ENCODE data around the gene BCL11B.

The BCL11B gene

GRCh38 chr14:99244367-99244901 lies 27.6 kb downstream of the BCL11B start:
- Histone ChIP-seq H3K4me2 (ENCODE audit: low read length) (no peak overlapping the region), H2AFZ (ENCODE audit: low read length) (no peak overlapping the region), H3K27ac (ENCODE audit: low read depth, low read length, poor library complexity, severe bottlenecking) (no peak overlapping the region), H4K20me1 (ENCODE audit: insufficient read depth, low read length) (no peaks in the 10 kb centered on the region), H3K9me3 (ENCODE audit: low read length) (no peaks in the 10 kb centered on the region), H3K36me3 (ENCODE audit: insufficient read depth, low read length) (no peaks in the 10 kb centered on the region), H3K27me3 (ENCODE audit: insufficient read depth, low read length) (no peaks in the 10 kb centered on the region), H3K9ac (ENCODE audit: low read length) (no peak overlapping the region), H3K4me3 (ENCODE audit: low read depth, low read length, poor library complexity, severe bottlenecking) (no peak overlapping the region), H3K4me1 (ENCODE audit: insufficient read depth, low read length, severe bottlenecking) (no peaks in the 10 kb centered on the region), H3F3A (ENCODE audit: insufficient read depth, low read length) (no peaks in the 10 kb centered on the region), H3K79me2 (ENCODE audit: insufficient read depth, low read length) (no peaks in the 10 kb centered on the region), H3K9me2 (ENCODE audit: low read depth, low read length) (no peaks in the 10 kb centered on the region)
- no peak for TF ChIP-seq CTCF (IDR thresholded peaks at IDR 0.05; ENCODE audit: low read length)
- TF ChIP-seq EZH2 (IDR thresholded peaks at IDR 0.05; ENCODE audit: borderline replicate concordance, low read length) = no peak

GRCh38 chr14:99242816-99243721 lies 28.9 kb downstream of the BCL11B start:
- no peaks in the 10 kb centered on the region for H3K27me3 ChIP-seq (ENCODE audit: insufficient read depth, low read length)
- no peaks in the 10 kb centered on the region for H3K36me3 ChIP-seq (ENCODE audit: insufficient read depth, low read length)
- H3K9me2 ChIP-seq (ENCODE audit: low read depth, low read length) = no peaks in the 10 kb centered on the region
- no peak overlapping the region for H3K9ac ChIP-seq (ENCODE audit: low read length)
- H3K27ac ChIP-seq (ENCODE audit: low read depth, low read length, poor library complexity, severe bottlenecking) = no peak overlapping the region
- H3K4me1 ChIP-seq (ENCODE audit: insufficient read depth, low read length, severe bottlenecking) = no peaks in the 10 kb centered on the region
- H3K4me3 ChIP-seq (ENCODE audit: low read depth, low read length, poor library complexity, severe bottlenecking) = no peak overlapping the region
- no peaks in the 10 kb centered on the region for H3K79me2 ChIP-seq (ENCODE audit: insufficient read depth, low read length)
- no peak for TF ChIP-seq EZH2 (IDR thresholded peaks at IDR 0.05; ENCODE audit: borderline replicate concordance, low read length)
- no peak for TF ChIP-seq CTCF (IDR thresholded peaks at IDR 0.05; ENCODE audit: low read length)
- no peaks in the 10 kb centered on the region for H4K20me1 ChIP-seq (ENCODE audit: insufficient read depth, low read length)
- H2AFZ ChIP-seq (ENCODE audit: low read length) = no peak overlapping the region
- no peak overlapping the region for H3K4me2 ChIP-seq (ENCODE audit: low read length)
- no peaks in the 10 kb centered on the region for H3K9me3 ChIP-seq (ENCODE audit: low read length)
- no peaks in the 10 kb centered on the region for H3F3A ChIP-seq (ENCODE audit: insufficient read depth, low read length)

- H3K36me3 ChIP-seq (ENCODE audit: insufficient read depth, low read length) = no peaks in the 10 kb centered on the region
- no peaks in the 10 kb centered on the region for H4K20me1 ChIP-seq (ENCODE audit: insufficient read depth, low read length)
- H3K9me3 ChIP-seq (ENCODE audit: low read length) = no peaks in the 10 kb centered on the region
- no peak overlapping the region for H3K4me3 ChIP-seq (ENCODE audit: low read depth, low read length, poor library complexity, severe bottlenecking)
- no peak overlapping the region for H3K9ac ChIP-seq (ENCODE audit: low read length)
- no peaks in the 10 kb centered on the region for H3F3A ChIP-seq (ENCODE audit: insufficient read depth, low read length)
- no peaks in the 10 kb centered on the region for H3K27me3 ChIP-seq (ENCODE audit: insufficient read depth, low read length)
- no peaks in the 10 kb centered on the region for H3K4me1 ChIP-seq (ENCODE audit: insufficient read depth, low read length, severe bottlenecking)
- H3K4me2 ChIP-seq (ENCODE audit: low read length) = no peak overlapping the region
- no peak overlapping the region for H3K27ac ChIP-seq (ENCODE audit: low read depth, low read length, poor library complexity, severe bottlenecking)
- H3K9me2 ChIP-seq (ENCODE audit: low read depth, low read length) = no peaks in the 10 kb centered on the region
- TF ChIP-seq EZH2 (IDR thresholded peaks at IDR 0.05; ENCODE audit: borderline replicate concordance, low read length) (no peak), CTCF (IDR thresholded peaks at IDR 0.05; ENCODE audit: low read length) (no peak)
- no peaks in the 10 kb centered on the region for H3K79me2 ChIP-seq (ENCODE audit: insufficient read depth, low read length)
- H2AFZ ChIP-seq (ENCODE audit: low read length) = no peak overlapping the region
Observed at GRCh38 chr14:99242238-99242637, 29.8 kb downstream of the BCL11B start.
